BLaER1 treated with 17β-estradiol and CSF1 and Interleukin-3, amounts not matched to agents 10 nM and 100 nM (cell line): Measurements from ENCODE around the gene CSF1R.

Experiments
- H3K27ac ChIP-seq, 11 experiments: shearing (Covaris generic); formaldehyde crosslinking; 2 replicates each; pipeline ENCODE4 v1.8.1; 2022
- H3K27me3 ChIP-seq, 11 experiments: shearing (Covaris generic); formaldehyde crosslinking; 2 replicates each; pipeline ENCODE4 v1.8.1; 2022
- H3K36me3 ChIP-seq, 11 experiments: shearing (Covaris generic); formaldehyde crosslinking; 2 replicates each; pipeline ENCODE4 v1.8.1; 2022
- H3K4me1 ChIP-seq, 10 experiments: shearing (Covaris generic); formaldehyde crosslinking; 2 replicates each; pipeline ENCODE4 v1.8.1; 2022
- H3K4me2 ChIP-seq, 11 experiments: shearing (Covaris generic); formaldehyde crosslinking; 2 replicates each; pipeline ENCODE4 v1.8.1; 2022
- H3K4me3 ChIP-seq, 10 experiments: shearing (Covaris generic); formaldehyde crosslinking; 2 replicates each; pipeline ENCODE4 v1.8.1; 2022
- H3K9ac ChIP-seq, 11 experiments: shearing (Covaris generic); formaldehyde crosslinking; 2 replicates each; pipeline ENCODE4 v1.8.1; 2022
- H3K9me3 ChIP-seq, 11 experiments: shearing (Covaris generic); formaldehyde crosslinking; replicated peaks in 1 of 11; 2 replicates each; pipeline ENCODE4 v1.8.1; 2022
- H4K20me1 ChIP-seq, 11 experiments: shearing (Covaris generic); formaldehyde crosslinking; 2 replicates each; pipeline ENCODE4 v1.8.1; 2022
- Cebpa-rat ChIP-seq, 11 experiments: shearing (Covaris generic); IDR thresholded peaks; 2 replicates each; pipeline ENCODE4 v1.8.1; 2022

The CSF1R gene

DNA sequence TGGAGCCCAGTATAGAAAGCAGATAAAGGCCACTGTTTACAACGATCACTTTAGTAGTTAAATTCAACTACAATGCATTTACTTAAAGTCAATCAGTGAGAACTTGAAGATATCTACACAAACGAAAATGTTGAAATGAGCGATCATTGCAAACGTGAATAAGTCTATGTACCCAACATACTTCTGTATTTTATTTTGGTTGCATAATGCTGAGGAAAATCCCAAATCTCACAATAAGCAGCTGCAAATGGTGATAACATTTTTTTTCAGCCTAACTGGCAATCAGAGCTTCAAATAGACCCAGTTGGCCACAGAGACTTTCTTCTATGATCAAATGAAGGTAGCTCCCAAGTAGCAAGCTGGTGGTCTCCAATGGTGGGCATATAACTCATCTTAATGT, 37.2 kb upstream of the CSF1R start:
- no peak overlapping the region for H3K4me3 ChIP-seq

DNA sequence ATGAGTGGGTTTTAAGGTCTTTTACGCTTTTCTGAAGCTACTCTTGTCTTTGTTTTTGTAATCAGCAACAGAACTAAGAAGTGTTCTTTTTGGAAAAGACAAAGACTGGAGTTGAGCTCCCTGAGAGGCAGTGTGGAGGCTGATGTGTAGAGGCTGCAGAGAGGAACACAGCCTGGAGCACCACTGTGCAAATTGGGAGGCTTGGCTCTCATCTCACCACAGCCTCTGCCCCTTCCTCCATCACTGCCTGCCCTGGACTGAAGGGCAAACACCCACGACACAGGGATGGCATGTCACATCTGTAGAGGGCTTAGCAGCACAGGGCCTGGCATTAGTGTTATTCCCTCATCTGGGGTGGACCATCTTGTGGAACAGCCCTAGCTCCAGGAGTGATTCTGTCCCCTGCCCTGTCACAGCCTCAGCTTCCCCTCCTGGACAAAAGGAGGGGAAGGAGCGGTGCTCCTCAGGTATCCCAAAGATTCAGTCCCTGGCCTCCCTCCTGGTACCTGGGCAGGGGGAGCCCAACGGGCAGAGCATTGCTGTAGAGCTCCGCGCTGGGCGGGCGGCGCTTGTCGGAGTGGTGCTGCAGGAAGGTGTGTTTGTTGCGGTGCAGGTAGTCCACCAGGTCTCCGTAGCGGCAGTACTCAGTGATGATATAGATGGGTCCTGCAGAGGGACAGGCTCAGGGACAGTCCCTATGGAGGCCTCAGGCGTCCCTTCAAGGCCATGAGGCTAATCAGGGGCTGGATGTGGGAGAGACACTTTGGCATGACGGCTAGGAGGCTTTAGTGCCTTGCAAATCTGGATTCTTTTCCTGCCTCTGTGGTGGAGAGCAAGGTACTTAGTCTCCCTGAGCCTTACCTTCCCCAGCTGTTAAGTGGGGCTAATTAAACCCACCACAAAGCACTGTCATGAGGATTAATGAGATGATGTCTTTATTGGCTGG, 36.5 kb upstream of the CSF1R start:
- no peaks in the 10 kb centered on the region for H3K27me3 ChIP-seq
- peak overlapping the region in 9 of 11 experiments; percentile 9 to 58 (median 43); a peak in 12 of 22 replicates for H3K27ac ChIP-seq
- peaks cover 0 to 55% (median 13%) of the 10 kb centered on the region in 10 experiments; a peak in 10 of 20 replicates for H3K4me1 ChIP-seq
- peak overlapping the region in 5 of 11 experiments; percentile 3 to 85 (median 56); a peak in 7 of 22 replicates for H3K4me2 ChIP-seq
- H3K36me3 ChIP-seq: peaks cover 0 to 98% (median 94%) of the 10 kb centered on the region in 11 experiments; a peak in 18 of 22 replicates
- H3K9me3 ChIP-seq: no peaks in the 10 kb centered on the region
- no peaks in the 10 kb centered on the region for H4K20me1 ChIP-seq
- no peak overlapping the region for H3K4me3 ChIP-seq
- TF ChIP-seq Cebpa-rat (IDR thresholded peaks at IDR 0.05): no peak
- peak overlapping the region in 8 of 11 experiments; percentile 5 to 28 (median 15); a peak in 7 of 22 replicates for H3K9ac ChIP-seq

More for the DNA sequence above, 37.2 kb upstream of the CSF1R start:
- Histone ChIP-seq H3K4me2 (peak overlapping the region in 3 of 11 experiments; percentile 60 to 85 (median 80); a peak in 5 of 22 replicates), H3K36me3 (peaks cover 0 to 98% (median 94%) of the 10 kb centered on the region in 11 experiments; a peak in 18 of 22 replicates), H3K27ac (peak overlapping the region in 6 of 11 experiments; percentile 26 to 76 (median 58); a peak in 8 of 22 replicates), H3K9me3 (no peaks in the 10 kb centered on the region), H3K27me3 (no peaks in the 10 kb centered on the region), H3K9ac (peak overlapping the region in 4 of 11 experiments; percentile 35 to 51 (median 40); a peak in 6 of 22 replicates), H3K4me1 (peaks cover 0 to 57% (median 21%) of the 10 kb centered on the region in 10 experiments; a peak in 16 of 20 replicates), H4K20me1 (no peaks in the 10 kb centered on the region)
- no peak for TF ChIP-seq Cebpa-rat (IDR thresholded peaks at IDR 0.05)

DNA sequence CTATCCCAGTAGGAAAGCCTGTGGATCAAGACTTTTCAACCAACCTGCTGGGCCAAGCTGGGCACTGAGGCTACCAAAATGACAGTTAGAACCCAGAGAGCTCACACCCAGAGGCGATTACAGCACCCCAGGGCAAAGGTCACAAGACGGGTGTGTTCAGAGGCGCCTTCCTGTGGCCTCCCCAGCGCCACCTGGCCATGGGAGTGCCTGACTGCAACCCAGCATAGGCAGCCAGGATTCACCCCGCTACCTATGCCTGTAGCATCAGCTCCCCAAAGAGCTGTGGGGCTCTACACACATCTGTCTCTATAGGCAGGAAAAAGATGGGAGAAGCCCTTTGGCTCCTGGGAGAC, 35.8 kb upstream of the CSF1R start:
- H3K4me3 ChIP-seq: no peak overlapping the region
- peak overlapping the region in 5 of 11 experiments; percentile 3 to 85 (median 56); a peak in 7 of 22 replicates for H3K4me2 ChIP-seq
- H3K9me3 ChIP-seq: no peaks in the 10 kb centered on the region
- TF ChIP-seq Cebpa-rat (IDR thresholded peaks at IDR 0.05): no peak
- peak overlapping the region in 8 of 11 experiments; percentile 7 to 58 (median 36); a peak in 11 of 22 replicates for H3K27ac ChIP-seq
- peaks cover 0 to 98% (median 96%) of the 10 kb centered on the region in 11 experiments; a peak in 18 of 22 replicates for H3K36me3 ChIP-seq
- no peaks in the 10 kb centered on the region for H4K20me1 ChIP-seq
- peak overlapping the region in 6 of 11 experiments; percentile 5 to 28 (median 17); a peak in 4 of 22 replicates for H3K9ac ChIP-seq
- H3K4me1 ChIP-seq: peaks cover 0 to 62% (median 13%) of the 10 kb centered on the region in 10 experiments; a peak in 10 of 20 replicates
- H3K27me3 ChIP-seq: no peaks in the 10 kb centered on the region

DNA sequence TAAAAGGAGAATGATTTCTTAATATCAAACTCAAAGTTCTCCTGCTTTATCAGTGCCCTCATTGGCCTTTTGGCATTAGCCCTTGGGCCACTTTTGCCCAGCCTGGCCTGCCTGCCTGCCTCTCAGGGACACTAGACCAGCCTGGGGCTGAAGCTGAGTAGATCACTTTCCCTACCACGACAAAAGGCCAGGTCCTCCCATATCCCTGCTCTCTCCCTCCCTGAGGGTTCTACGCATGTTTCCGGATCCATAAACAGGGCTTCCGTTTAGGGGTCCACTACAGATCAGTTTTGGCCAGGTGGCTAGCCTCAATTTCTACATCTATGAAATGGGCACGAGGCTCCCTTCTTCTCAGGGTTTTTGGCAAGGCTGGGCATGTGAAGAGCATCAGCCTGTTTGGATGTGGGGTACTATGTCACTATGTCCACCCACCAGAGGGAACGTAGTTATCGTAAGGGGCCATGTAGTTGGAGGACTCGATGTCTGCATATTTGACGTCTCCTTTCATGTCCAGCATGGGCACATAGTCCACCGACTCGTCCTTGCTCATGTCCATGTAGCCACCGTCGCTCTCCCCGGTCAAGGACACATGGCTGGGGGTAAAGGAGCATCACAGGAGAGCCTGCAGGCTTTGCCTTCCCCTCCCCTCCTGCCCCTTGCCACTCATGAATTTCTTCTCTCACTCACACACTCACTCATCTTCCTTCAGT, 35.2 kb upstream of the CSF1R start:
- H3K4me3 ChIP-seq: no peak overlapping the region
- peaks cover 0 to 98% (median 96%) of the 10 kb centered on the region in 11 experiments; a peak in 18 of 22 replicates for H3K36me3 ChIP-seq
- H3K27ac ChIP-seq: peak overlapping the region in 9 of 11 experiments; percentile 7 to 58 (median 28); a peak in 9 of 22 replicates
- H3K9ac ChIP-seq: peak overlapping the region in 4 of 11 experiments; percentile 18 to 28 (median 21); a peak in 2 of 22 replicates
- H4K20me1 ChIP-seq: no peaks in the 10 kb centered on the region
- H3K4me1 ChIP-seq: peaks cover 0 to 67% (median 13%) of the 10 kb centered on the region in 10 experiments; a peak in 10 of 20 replicates
- H3K4me2 ChIP-seq: peak overlapping the region in 5 of 11 experiments; percentile 3 to 85 (median 56); a peak in 6 of 22 replicates
- TF ChIP-seq Cebpa-rat (IDR thresholded peaks at IDR 0.05): no peak
- H3K27me3 ChIP-seq: no peaks in the 10 kb centered on the region
- no peaks in the 10 kb centered on the region for H3K9me3 ChIP-seq

DNA sequence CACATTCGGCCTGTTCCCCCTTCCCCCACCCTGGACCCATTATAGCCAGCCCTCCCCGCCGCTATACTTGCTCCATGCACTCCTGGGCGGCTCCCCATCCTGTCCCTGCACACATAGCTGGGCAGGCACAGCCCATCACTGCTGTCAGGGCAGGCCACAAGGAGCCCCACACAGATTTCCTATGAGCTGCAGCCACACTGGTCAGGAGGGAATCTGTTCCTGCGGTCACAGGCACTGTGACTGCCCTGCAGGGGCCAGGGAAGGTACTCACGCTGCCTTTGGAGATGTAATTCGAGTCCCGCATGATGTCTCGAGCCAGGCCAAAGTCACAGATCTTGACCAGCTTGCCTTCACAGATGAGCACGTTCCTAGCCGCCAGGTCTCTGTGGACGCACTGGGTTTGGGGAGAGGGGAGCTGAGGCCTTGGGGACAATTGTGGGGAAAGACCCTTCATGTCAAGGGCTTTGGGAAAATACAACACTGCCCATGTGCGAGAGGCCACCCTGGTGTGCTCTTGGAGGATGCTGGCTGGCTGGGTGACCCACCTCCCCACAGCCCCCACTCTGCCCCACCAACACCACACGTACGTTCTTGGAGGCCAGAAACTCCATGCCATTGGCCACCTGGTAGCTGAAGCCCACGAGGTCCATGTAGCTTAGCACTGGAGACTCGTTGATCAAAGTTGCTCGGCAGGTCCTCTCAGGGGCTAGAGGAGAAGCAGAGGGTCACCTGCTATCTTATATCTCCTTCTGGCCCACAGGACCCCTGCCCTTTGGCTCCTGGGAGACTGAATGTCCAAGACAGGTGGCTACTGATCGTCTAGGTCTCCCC, 34.5 kb upstream of the CSF1R start:
- no peak overlapping the region for H3K4me2 ChIP-seq
- no peak overlapping the region for H3K4me3 ChIP-seq
- peak overlapping the region in 4 of 11 experiments; percentile 3 to 58 (median 28); a peak in 2 of 22 replicates for H3K27ac ChIP-seq
- no peaks in the 10 kb centered on the region for H3K9me3 ChIP-seq
- H3K4me1 ChIP-seq: peaks cover 0 to 69% (median 13%) of the 10 kb centered on the region in 10 experiments; a peak in 10 of 20 replicates
- no peaks in the 10 kb centered on the region for H3K27me3 ChIP-seq
- peaks cover 0 to 97% (median 94%) of the 10 kb centered on the region in 11 experiments; a peak in 18 of 22 replicates for H3K36me3 ChIP-seq
- no peak for TF ChIP-seq Cebpa-rat (IDR thresholded peaks at IDR 0.05)
- H4K20me1 ChIP-seq: no peaks in the 10 kb centered on the region
- peak overlapping the region in 2 of 11 experiments; percentile 18 to 32; a peak in 1 of 22 replicates for H3K9ac ChIP-seq

DNA sequence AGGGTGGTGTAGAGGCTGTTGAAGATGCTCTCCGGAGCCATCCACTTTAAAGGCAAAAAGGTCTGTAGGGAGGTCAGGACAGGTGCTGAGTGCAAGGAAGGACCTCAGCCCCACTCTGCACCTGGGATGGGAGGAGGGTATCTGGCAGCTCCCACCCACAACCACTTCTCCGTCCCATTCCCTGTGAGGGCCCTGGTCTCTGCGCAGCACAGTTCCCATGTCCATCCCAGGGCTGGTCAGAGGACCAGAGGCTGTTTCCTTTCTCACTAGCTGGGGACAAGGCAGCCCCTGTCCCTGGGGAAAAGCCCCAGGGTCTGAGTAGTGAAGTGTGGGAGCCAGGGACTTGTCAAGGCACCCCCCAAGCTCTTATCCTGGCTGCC, 33.7 kb upstream of the CSF1R start:
- Histone ChIP-seq H3K9me3 (no peaks in the 10 kb centered on the region), H3K4me1 (peaks cover 0 to 68% (median 18%) of the 10 kb centered on the region in 10 experiments; a peak in 13 of 20 replicates), H4K20me1 (no peaks in the 10 kb centered on the region), H3K27ac (peak overlapping the region in 4 of 11 experiments; percentile 5 to 58 (median 18); a peak in 4 of 22 replicates), H3K27me3 (no peaks in the 10 kb centered on the region), H3K9ac (peak overlapping the region in 2 of 11 experiments; percentile 24 to 32; a peak in 1 of 22 replicates), H3K36me3 (peaks cover 0 to 97% (median 94%) of the 10 kb centered on the region in 11 experiments; a peak in 18 of 22 replicates), H3K4me2 (no peak overlapping the region), H3K4me3 (no peak overlapping the region)
- TF ChIP-seq Cebpa-rat (IDR thresholded peaks at IDR 0.05): no peak

DNA sequence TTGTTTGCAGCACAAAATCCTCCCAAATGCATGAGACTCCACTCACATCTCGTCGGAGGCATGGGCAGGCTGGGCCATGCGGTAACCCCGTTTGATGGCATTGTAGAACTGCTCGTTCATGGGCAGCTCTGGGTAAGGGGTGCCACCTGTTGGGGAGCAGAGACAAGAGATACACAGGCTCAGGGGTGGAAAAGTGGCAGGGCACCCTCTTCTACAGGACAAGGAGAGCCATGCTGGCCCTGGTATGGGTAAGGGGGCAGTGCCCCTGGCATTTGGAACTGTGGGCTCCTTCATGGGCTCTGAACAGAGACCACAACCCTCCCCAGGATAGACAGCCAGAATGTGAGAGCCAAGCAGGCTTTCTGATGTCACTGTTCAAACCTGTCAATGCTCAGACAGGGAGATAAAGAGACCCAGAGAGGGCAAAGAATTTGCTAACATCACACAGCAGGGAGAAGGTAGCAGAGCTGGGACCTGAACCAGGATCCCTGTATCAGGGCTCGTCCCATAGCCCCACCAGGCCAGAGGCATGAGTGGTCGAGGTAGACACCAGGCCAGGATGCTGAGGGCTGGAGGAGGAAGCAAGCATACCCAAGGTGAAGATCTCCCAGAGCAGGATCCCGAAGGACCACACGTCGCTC, 33.2 kb upstream of the CSF1R start:
- H3K4me1 ChIP-seq: peaks cover 3 to 73% (median 23%) of the 10 kb centered on the region in 10 experiments; a peak in 18 of 20 replicates
- no peak overlapping the region for H3K4me3 ChIP-seq
- H3K36me3 ChIP-seq: peaks cover 0 to 99% (median 96%) of the 10 kb centered on the region in 11 experiments; a peak in 18 of 22 replicates
- H3K27me3 ChIP-seq: no peaks in the 10 kb centered on the region
- H3K27ac ChIP-seq: peak overlapping the region in 3 of 11 experiments; percentile 6 to 22 (median 13); a peak in 3 of 22 replicates
- H3K4me2 ChIP-seq: peak overlapping the region in 2 of 11 experiments; percentile 0 to 17; a peak in 1 of 22 replicates
- H3K9ac ChIP-seq: 0 out of 22 replicates have a peak overlapping the region, but pooled peaks of 2 of the 11 experiments have one; percentile 15 to 24
- no peaks in the 10 kb centered on the region for H4K20me1 ChIP-seq
- H3K9me3 ChIP-seq: no peaks in the 10 kb centered on the region
- TF ChIP-seq Cebpa-rat (IDR thresholded peaks at IDR 0.05): no peak
